Measurements from ENCODE around the gene LPIN2. TPM values are rescaled to one million over a fixed set of nuclear protein-coding genes. Genes with fewer than 3 reads are reported as not detected.

LPIN2 gene
- total and polyA plus RNA-seq, 2 of the 4 experiments (the other 2 are of a cell fraction) = 16.2 to 21.9 TPM

DNA sequence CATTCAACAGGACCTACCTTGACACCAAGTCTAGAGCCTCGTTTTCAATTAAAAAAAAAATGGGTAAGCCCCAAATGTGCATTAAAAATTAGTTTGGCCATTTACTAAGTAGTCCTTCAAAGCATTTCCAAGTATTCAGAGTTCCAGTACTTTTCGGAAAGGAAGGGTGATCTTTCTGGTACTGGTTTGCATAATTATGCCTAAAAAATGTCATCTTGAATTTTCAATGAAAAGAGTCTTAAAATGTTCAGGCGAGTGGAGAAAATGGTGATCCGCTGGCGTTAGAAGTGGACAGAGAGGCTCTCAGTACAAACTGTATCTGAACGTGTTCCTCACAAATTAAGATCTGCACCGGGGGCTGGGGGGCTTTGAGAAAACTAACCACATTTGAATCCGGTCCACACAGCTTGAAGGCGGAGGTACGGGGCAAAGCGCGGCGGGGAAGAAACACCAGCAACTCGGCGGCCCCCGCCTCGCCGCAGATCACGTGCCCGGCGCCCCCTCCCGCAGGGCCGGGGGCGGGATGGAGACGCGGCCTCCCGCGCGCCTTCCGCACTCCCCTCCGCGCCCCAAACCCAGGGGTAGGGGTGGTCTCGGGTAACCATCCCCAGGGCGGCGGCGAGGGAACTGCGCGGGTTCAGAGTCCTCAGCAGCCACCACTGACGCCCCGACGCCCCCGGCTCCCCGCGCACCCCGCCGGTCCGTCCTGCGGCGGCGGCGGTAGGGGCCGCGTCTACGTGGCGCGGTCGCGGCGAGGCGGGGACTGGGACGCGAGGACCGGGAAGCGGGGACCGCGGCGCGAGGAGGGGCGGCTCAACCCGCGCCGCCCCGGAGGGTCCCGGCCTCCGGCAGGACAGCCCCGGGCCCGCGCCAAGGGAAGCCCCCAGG lies 564 bp downstream of the LPIN2 start:
- Histone ChIP-seq H4K20me1 (ENCODE audit: insufficient read depth, low read length) (peaks cover 22% of the 10 kb centered on the region; the same call in 1 of the 2 replicates), H2BK20ac (ENCODE audit: low read depth, low read length) (no peak overlapping the region), H3K14ac (replicated peaks; ENCODE audit: low read depth, low read length) (peak overlapping the region; percentile 92), H3K27me3 (ENCODE audit: control insufficient read depth, insufficient read depth, low read length) (no peaks in the 10 kb centered on the region), H3K56ac (ENCODE audit: extremely low read depth, insufficient read depth, low read length) (peak overlapping the region; percentile 72), H3K79me1 (ENCODE audit: low read depth in 1 of 2, low read length in 2 of 2) (peaks cover 23 to 40% of the 10 kb centered on the region in 2 experiments), H2BK120ac (ENCODE audit: low read depth, low read length) (peak overlapping the region; percentile 33; the same call in 1 of the 2 replicates), H4K8ac (ENCODE audit: low read depth in 2 of 2, low read length in 2 of 2) (peak overlapping the region; percentile 46 to 58; a peak in 2 of 4 replicates), H3K18ac (ENCODE audit: low read depth, low read length) (peak overlapping the region; percentile 79), H2BK15ac (ENCODE audit: low read depth, low read length) (peak overlapping the region; percentile 79; the same call in 1 of the 3 replicates), H2BK5ac (ENCODE audit: low read depth, low read length, poor library complexity, severe bottlenecking) (peak overlapping the region; percentile 92), H3K4ac (ENCODE audit: low read depth, low read length) (peak overlapping the region; percentile 90), H3K36me3 (ENCODE audit: control insufficient read depth, insufficient read depth, low read length) (peaks cover 14% of the 10 kb centered on the region), H2AFZ (replicated peaks; ENCODE audit: low read length, poor library complexity) (peak overlapping the region; percentile 89), H4K5ac (ENCODE audit: low read depth, low read length) (peak overlapping the region; percentile 67; the same call in 1 of the 2 replicates), H3K23ac (ENCODE audit: low read depth, low read length) (peak overlapping the region; percentile 78), H2AK5ac (ENCODE audit: low read depth, low read length) (peak overlapping the region; percentile 26; the same call in 1 of the 2 replicates), H3K4me3 (ENCODE audit: insufficient read depth, low read depth, low read length) (peak overlapping the region; percentile 98), H3K4me1 (ENCODE audit: control insufficient read depth, insufficient read depth, low read length) (peaks cover 24% of the 10 kb centered on the region), H3K9me1 (ENCODE audit: insufficient read depth, low read length) (peaks cover 19% of the 10 kb centered on the region), H4K91ac (ENCODE audit: insufficient read depth, low read depth, low read length) (peak overlapping the region; percentile 49), H3K4me2 (ENCODE audit: low read depth, low read length) (peak overlapping the region; percentile 92), H2AK9ac (replicated peaks; ENCODE audit: low read depth, low read length, poor library complexity) (peak overlapping the region; percentile 89), H3K9me3 (ENCODE audit: control insufficient read depth, insufficient read depth, low read length) (no peaks in the 10 kb centered on the region), H3K9ac (ENCODE audit: low read depth, low read length) (peak overlapping the region; percentile 97), H3K27ac (ENCODE audit: insufficient read depth, low read length) (peak overlapping the region; percentile 96)
- DNase-seq = peak; percentile 20
- peak; percentile 41 for ATAC-seq (ENCODE audit: low read depth)
- ChIA-PET CTCF (no interaction called here), POLR2A (ENCODE audit: unreplicated experiment) (no interaction called here)
- BruUV-seq (replicated peaks) = no TSS peak
- dilution Hi-C loops (cut with HindIII; ENCODE audit: low sequenced_read_pairs, unreplicated experiment) = no loop called here
- in situ Hi-C loops (cut with MboI; ENCODE audit: low sequenced_read_pairs) = no loop called here
- 0% methylated on average over 21 of the region's 78 CpGs; no CpG with 5 or more reads in 1 of the 2 experiments for WGBS, 2 experiments (ENCODE audit: extremely low coverage in 2 of 2, insufficient read length in 1 of 2)
- intact Hi-C loops (cut with micrococcal nuclease) = loop anchor here (2.0 kb wide), 4 partner anchors 50 to 234 kb away; partner anchors contain the start of gene MYL12A
- TF ChIP-seq, protein P1, sequence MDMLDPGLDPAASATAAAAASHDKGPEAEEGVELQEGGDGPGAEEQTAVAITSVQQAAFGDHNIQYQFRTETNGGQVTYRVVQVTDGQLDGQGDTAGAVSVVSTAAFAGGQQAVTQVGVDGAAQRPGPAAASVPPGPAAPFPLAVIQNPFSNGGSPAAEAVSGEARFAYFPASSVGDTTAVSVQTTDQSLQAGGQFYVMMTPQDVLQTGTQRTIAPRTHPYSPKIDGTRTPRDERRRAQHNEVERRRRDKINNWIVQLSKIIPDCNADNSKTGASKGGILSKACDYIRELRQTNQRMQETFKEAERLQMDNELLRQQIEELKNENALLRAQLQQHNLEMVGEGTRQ (IDR thresholded peaks at IDR 0.05; ENCODE audit: low read depth, low read length) = peak; percentile 89
- TF ChIP-seq MAZ (IDR thresholded peaks at IDR 0.05; ENCODE audit: borderline replicate concordance, low read depth, low read length) (peak; percentile 76; the same call in 1 of the 2 replicates), CEBPB (IDR thresholded peaks at IDR 0.05; ENCODE audit: low read depth, low read length) (no peak), BHLHE40 (IDR thresholded peaks at IDR 0.05; ENCODE audit: low read depth, low read length) (peak; percentile 88), MXI1 (IDR thresholded peaks at IDR 0.05; ENCODE audit: borderline replicate concordance, low read depth, low read length) (no peak), POLR2A (IDR thresholded peaks at IDR 0.05; ENCODE audit: low read depth, low read length) (no peak), RAD21 (IDR thresholded peaks at IDR 0.05; ENCODE audit: low read length) (no peak), CHD1 (IDR thresholded peaks at IDR 0.05; ENCODE audit: low read depth, low read length) (no peak), NFE2L2 (IDR thresholded peaks at IDR 0.05; ENCODE audit: low read depth, low read length) (no peak), RCOR1 (IDR thresholded peaks at IDR 0.05; ENCODE audit: insufficient replicate concordance, low read length) (no peak), RFX5 (IDR thresholded peaks at IDR 0.05; ENCODE audit: low read depth, low read length) (no peak)
- TF ChIP-seq, protein P2, sequence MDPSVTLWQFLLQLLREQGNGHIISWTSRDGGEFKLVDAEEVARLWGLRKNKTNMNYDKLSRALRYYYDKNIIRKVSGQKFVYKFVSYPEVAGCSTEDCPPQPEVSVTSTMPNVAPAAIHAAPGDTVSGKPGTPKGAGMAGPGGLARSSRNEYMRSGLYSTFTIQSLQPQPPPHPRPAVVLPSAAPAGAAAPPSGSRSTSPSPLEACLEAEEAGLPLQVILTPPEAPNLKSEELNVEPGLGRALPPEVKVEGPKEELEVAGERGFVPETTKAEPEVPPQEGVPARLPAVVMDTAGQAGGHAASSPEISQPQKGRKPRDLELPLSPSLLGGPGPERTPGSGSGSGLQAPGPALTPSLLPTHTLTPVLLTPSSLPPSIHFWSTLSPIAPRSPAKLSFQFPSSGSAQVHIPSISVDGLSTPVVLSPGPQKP (IDR thresholded peaks at IDR 0.05; ENCODE audit: borderline replicate concordance, low read depth, low read length) = no peak
- TF ChIP-seq, protein P3, sequence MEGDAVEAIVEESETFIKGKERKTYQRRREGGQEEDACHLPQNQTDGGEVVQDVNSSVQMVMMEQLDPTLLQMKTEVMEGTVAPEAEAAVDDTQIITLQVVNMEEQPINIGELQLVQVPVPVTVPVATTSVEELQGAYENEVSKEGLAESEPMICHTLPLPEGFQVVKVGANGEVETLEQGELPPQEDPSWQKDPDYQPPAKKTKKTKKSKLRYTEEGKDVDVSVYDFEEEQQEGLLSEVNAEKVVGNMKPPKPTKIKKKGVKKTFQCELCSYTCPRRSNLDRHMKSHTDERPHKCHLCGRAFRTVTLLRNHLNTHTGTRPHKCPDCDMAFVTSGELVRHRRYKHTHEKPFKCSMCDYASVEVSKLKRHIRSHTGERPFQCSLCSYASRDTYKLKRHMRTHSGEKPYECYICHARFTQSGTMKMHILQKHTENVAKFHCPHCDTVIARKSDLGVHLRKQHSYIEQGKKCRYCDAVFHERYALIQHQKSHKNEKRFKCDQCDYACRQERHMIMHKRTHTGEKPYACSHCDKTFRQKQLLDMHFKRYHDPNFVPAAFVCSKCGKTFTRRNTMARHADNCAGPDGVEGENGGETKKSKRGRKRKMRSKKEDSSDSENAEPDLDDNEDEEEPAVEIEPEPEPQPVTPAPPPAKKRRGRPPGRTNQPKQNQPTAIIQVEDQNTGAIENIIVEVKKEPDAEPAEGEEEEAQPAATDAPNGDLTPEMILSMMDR (conservative IDR thresholded peaks at IDR 0.05; ENCODE audit: low read depth, low read length) = no peak

Measured in IMR-90 (cell line).